Measurements from ENCODE around the gene NXT2.

- no peak for TF ChIP-seq CTCF (IDR thresholded peaks at IDR 0.05)
- TF ChIP-seq POLR2A (IDR thresholded peaks at IDR 0.05), result no peak
These were observed 53.5 kb downstream of the NXT2 start for GRCh38 chrX:109590176-109590575.
